SK-N-SH (cell line): ENCODE data around the gene SAMD1.

Source experiments
- FOXM1 ChIP-seq: IDR thresholded peaks from 2 replicates; pipeline ENCODE4 v1.4.0; 2012; ENCODE audit warnings: low read depth, mild to moderate bottlenecking
- JUND ChIP-seq: IDR thresholded peaks from 2 replicates; pipeline ENCODE4 v1.4.0; 2012
- RAD21 ChIP-seq: IDR thresholded peaks from 2 replicates; pipeline ENCODE4 v1.6.1; 2012; ENCODE audit warnings: mild to moderate bottlenecking, low read length
- TAF1 ChIP-seq: IDR thresholded peaks from 2 replicates; pipeline ENCODE4 v1.6.1; 2012; ENCODE audit warnings: low read depth, mild to moderate bottlenecking, low read length, moderate library complexity, borderline replicate concordance
- YY1 ChIP-seq: IDR thresholded peaks from 2 replicates; pipeline ENCODE4 v1.4.0; 2012; ENCODE audit warnings: low read depth, mild to moderate bottlenecking
- TF ChIP-seq, protein P1 (sequence below): fragments of 200-600 bp; sonication (generic); IDR thresholded peaks from 2 replicates; pipeline ENCODE4 v1.6.1; 2017; ENCODE audit warnings: antibody characterized with exemption, mild to moderate bottlenecking, moderate library complexity
- TF ChIP-seq, protein P2 (sequence below): fragments of 150-350 bp; IDR thresholded peaks from 2 replicates; pipeline ENCODE4 v1.6.1; 2016; ENCODE audit warnings: mild to moderate bottlenecking, low read depth, low read length

GRCh38 chr19:14114439-14114838, 23.9 kb upstream of the SAMD1 start:
- no peak for TF ChIP-seq RAD21
- TF ChIP-seq, protein P1, sequence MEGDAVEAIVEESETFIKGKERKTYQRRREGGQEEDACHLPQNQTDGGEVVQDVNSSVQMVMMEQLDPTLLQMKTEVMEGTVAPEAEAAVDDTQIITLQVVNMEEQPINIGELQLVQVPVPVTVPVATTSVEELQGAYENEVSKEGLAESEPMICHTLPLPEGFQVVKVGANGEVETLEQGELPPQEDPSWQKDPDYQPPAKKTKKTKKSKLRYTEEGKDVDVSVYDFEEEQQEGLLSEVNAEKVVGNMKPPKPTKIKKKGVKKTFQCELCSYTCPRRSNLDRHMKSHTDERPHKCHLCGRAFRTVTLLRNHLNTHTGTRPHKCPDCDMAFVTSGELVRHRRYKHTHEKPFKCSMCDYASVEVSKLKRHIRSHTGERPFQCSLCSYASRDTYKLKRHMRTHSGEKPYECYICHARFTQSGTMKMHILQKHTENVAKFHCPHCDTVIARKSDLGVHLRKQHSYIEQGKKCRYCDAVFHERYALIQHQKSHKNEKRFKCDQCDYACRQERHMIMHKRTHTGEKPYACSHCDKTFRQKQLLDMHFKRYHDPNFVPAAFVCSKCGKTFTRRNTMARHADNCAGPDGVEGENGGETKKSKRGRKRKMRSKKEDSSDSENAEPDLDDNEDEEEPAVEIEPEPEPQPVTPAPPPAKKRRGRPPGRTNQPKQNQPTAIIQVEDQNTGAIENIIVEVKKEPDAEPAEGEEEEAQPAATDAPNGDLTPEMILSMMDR: no peak
- no peak for TF ChIP-seq FOXM1
- no peak for TF ChIP-seq TAF1
- TF ChIP-seq, protein P2, sequence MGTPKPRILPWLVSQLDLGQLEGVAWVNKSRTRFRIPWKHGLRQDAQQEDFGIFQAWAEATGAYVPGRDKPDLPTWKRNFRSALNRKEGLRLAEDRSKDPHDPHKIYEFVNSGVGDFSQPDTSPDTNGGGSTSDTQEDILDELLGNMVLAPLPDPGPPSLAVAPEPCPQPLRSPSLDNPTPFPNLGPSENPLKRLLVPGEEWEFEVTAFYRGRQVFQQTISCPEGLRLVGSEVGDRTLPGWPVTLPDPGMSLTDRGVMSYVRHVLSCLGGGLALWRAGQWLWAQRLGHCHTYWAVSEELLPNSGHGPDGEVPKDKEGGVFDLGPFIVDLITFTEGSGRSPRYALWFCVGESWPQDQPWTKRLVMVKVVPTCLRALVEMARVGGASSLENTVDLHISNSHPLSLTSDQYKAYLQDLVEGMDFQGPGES: no peak
- no peak for TF ChIP-seq JUND
- TF ChIP-seq YY1: no peak
